NCI-H1092 treated with DMSO at 0.1 percent for 48 hours (cell line): ENCODE measurements around the gene USP17L17.
"Not testable (repeated sequence)": the region's sequence is repeated elsewhere in the genome, so short reads cannot be mapped to it uniquely, and the experiment has no call there.

ENCODE experiments used
- DNase-seq: peaks from one replicate; lab custom pipeline; 2025; lab: John Stamatoyannopoulos, UW

The USP17L17 gene, protein sequence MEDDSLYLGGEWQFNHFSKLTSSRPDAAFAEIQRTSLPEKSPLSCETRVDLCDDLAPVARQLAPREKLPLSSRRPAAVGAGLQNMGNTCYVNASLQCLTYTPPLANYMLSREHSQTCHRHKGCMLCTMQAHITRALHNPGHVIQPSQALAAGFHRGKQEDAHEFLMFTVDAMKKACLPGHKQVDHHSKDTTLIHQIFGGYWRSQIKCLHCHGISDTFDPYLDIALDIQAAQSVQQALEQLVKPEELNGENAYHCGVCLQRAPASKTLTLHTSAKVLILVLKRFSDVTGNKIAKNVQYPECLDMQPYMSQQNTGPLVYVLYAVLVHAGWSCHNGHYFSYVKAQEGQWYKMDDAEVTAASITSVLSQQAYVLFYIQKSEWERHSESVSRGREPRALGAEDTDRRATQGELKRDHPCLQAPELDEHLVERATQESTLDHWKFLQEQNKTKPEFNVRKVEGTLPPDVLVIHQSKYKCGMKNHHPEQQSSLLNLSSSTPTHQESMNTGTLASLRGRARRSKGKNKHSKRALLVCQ

DNA sequence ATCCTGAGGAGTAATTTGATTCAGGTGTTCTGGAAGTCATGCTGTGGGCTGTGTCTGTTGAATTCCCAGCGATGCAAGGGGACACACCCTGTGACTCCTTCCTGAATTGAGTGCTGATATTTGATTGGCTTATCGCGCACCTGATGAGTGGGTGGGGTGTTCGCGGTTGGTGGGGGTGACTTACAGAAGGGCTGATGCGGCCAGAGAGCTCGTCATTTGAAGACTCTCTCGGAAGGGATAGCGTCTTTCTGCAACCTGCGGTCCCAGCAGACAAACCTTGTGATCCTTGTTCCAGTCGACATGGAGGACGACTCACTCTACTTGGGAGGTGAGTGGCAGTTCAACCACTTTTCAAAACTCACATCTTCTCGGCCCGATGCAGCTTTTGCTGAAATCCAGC, at the start of gene USP17L17:
Gene USP17L17, plus strand, starts transcription at position 301 of the 400 bp plus-strand sequence. Its CDS starts 0 bp downstream, at position 301.
- not testable (repeated sequence) for DNase-seq

DNA sequence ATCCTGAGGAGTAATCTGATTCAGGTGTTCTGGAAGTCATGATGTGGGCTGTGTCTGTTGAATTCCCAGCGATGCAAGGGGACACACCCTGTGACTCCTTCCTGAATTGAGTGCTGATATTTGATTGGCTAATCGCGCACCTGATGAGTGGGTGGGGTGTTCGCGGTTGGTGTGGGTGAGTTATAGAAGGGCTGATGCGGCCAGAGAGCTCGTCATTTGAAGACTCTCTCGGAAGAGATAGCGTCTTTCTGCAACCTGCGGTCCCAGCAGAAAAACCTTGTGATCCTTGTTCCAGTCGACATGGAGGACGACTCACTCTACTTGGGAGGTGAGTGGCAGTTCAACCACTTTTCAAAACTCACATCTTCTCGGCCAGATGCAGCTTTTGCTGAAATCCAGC, 33.3 kb upstream of the USP17L17 start, which contains the start of gene USP17L10:
Gene USP17L10, plus strand, starts transcription at position 301 of the 400 bp plus-strand sequence. Its CDS starts 0 bp downstream, at position 301.
- not testable (repeated sequence) for DNase-seq

DNA sequence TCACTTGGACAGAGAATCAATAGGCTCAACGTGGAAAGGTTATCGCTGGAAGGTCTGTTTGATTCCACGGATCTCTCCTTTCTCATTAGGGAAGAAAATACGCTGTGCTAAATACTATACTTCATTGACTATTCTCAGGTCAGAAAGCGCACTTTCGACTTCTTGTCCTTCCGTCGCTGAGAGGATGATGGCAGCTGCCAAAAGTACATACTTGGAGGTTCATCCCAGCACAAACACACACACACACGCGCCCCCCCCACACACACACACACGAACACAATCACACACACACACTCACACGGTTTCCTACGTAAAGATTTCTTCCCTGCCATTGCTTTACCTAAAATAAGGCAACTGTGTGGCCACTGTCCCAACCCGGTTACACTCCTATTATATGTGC, 29.0 kb upstream of the USP17L17 start:
- not testable (repeated sequence) for DNase-seq

DNA sequence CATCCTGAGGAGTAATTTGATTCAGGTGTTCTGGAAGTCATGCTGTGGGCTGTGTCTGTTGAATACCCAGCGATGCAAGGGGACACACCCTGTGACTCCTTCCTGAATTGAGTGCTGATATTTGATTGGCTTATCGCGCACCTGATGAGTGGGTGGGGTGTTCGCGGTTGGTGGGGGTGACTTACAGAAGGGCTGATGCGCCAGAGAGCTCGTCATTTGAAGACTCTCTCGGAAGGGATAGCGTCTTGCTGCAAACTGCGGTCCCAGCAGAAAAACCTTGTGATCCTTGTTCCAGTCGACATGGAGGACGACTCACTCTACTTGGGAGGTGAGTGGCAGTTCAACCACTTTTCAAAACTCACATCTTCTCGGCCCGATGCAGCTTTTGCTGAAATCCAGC, 28.6 kb upstream of the USP17L17 start, which contains the start of gene USP17L11:
Gene USP17L11, plus strand, starts transcription at position 301 of the 400 bp plus-strand sequence. Its CDS starts 0 bp downstream, at position 301.
- DNase-seq: not testable (repeated sequence)

DNA sequence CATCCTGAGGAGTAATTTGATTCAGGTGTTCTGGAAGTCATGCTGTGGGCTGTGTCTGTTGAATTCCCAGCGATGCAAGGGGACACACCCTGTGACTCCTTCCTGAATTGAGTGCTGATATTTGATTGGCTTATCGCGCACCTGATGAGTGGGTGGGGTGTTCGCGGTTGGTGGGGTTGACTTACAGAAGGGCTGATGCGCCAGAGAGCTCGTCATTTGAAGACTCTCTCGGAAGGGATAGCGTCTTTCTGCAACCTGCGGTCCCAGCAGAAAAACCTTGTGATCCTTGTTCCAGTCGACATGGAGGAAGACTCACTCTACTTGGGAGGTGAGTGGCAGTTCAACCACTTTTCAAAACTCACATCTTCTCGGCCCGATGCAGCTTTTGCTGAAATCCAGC, 23.8 kb upstream of the USP17L17 start, which contains the start of gene USP17L12:
Gene USP17L12, plus strand, starts transcription at position 301 of the 400 bp plus-strand sequence. Its CDS starts 0 bp downstream, at position 301.
- DNase-seq: not testable (repeated sequence)

DNA sequence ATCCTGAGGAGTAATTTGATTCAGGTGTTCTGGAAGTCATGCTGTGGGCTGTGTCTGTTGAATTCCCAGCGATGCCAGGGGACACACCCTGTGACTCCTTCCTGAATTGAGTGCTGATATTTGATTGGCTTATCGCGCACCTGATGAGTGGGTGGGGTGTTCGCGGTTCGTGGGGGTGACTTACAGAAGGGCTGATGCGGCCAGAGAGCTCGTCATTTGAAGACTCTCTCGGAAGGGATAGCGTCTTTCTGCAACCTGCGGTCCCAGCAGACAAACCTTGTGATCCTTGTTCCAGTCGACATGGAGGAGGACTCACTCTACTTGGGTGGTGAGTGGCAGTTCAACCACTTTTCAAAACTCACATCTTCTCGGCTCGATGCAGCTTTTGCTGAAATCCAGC, 19.1 kb upstream of the USP17L17 start, which contains the start of gene USP17L13:
Gene USP17L13, plus strand, starts transcription at position 301 of the 400 bp plus-strand sequence. Its CDS starts 0 bp downstream, at position 301.
- not testable (repeated sequence) for DNase-seq

DNA sequence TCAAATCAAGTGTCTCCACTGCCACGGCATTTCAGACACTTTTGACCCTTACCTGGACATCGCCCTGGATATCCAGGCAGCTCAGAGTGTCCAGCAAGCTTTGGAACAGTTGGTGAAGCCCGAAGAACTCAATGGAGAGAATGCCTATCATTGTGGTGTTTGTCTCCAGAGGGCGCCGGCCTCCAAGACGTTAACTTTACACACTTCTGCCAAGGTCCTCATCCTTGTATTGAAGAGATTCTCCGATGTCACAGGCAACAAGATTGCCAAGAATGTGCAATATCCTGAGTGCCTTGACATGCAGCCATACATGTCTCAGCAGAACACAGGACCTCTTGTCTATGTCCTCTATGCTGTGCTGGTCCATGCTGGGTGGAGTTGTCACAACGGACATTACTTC, 13.4 kb upstream of the USP17L17 start:
- DNase-seq: not testable (repeated sequence)

DNA sequence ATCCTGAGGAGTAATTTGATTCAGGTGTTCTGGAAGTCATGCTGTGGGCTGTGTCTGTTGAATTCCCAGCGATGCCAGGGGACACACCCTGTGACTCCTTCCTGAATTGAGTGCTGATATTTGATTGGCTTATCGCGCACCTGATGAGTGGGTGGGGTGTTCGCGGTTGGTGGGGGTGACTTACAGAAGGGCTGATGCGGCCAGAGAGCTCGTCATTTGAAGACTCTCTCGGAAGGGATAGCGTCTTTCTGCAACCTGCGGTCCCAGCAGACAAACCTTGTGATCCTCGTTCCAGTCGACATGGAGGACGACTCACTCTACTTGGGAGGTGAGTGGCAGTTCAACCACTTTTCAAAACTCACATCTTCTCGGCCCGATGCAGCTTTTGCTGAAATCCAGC, 9.6 kb upstream of the USP17L17 start, which contains the start of gene USP17L15:
Gene USP17L15, plus strand, starts transcription at position 301 of the 400 bp plus-strand sequence. Its CDS starts 0 bp downstream, at position 301.
- DNase-seq: not testable (repeated sequence)

DNA sequence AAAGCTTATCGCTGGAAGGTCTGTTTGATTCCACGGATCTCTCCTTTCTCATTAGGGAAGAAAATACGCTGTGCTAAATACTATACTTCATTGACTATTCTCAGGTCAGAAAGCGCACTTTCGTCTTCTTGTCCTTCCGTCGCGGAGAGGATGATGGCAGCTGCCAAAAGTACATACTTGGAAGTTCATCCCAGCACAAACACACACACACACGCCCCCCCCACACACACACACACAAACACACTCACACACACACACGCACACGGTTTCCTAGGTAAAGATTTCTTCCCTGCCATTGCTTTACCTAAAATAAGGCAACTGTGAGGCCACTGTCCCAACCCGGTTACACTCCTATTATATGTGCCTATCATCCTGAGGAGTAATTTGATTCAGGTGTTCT, 5.2 kb upstream of the USP17L17 start:
- DNase-seq: not testable (repeated sequence)

DNA sequence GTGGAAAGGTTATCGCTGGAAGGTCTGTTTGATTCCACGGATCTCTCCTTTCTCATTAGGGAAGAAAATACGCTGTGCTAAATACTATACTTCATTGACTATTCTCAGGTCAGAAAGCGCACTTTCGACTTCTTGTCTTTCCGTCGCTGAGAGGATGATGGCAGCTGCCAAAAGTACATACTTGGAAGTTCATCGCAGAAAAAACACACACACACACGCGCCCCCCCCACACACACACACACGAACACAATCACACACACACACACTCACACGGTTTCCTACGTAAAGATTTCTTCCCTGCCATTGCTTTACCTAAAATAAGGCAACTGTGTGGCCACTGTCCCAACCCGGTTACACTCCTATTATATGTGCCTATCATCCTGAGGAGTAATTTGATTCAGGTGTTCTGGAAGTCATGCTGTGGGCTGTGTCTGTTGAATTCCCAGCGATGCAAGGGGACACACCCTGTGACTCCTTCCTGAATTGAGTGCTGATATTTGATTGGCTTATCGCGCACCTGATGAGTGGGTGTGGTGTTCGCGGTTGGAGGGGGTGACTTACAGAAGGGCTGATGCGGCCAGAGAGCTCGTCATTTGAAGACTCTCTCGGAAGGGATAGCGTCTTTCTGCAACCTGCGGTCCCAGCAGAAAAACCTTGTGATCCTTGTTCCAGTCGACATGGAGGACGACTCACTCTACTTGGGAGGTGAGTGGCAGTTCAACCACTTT, 4.4 kb downstream of the USP17L17 start, which contains the start of gene USP17L18:
Gene USP17L18, plus strand, starts transcription at position 678 of the 728 bp plus-strand sequence. Its CDS starts 0 bp downstream, at position 678.
- not testable (repeated sequence) for DNase-seq

DNA sequence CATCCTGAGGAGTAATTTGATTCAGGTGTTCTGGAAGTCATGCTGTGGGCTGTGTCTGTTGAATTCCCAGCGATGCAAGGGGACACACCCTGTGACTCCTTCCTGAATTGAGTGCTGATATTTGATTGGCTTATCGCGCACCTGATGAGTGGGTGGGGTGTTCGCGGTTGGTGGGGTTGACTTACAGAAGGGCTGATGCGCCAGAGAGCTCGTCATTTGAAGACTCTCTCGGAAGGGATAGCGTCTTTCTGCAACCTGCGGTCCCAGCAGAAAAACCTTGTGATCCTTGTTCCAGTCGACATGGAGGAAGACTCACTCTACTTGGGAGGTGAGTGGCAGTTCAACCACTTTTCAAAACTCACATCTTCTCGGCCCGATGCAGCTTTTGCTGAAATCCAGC, 9.4 kb downstream of the USP17L17 start, which contains the start of gene USP17L19:
Gene USP17L19, plus strand, starts transcription at position 301 of the 400 bp plus-strand sequence. Its CDS starts 0 bp downstream, at position 301.
- not testable (repeated sequence) for DNase-seq

DNA sequence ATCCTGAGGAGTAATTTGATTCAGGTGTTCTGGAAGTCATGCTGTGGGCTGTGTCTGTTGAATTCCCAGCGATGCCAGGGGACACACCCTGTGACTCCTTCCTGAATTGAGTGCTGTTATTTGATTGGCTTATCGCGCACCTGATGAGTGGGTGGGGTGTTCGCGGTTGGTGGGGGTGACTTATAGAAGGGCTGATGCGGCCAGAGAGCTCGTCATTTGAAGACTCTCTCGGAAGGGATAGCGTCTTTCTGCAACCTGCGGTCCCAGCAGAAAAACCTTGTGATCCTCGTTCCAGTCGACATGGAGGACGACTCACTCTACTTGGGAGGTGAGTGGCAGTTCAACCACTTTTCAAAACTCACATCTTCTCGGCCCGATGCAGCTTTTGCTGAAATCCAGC, 14.1 kb downstream of the USP17L17 start, which contains the start of gene USP17L20:
Gene USP17L20, plus strand, starts transcription at position 301 of the 400 bp plus-strand sequence. Its CDS starts 0 bp downstream, at position 301.
- not testable (repeated sequence) for DNase-seq

DNA sequence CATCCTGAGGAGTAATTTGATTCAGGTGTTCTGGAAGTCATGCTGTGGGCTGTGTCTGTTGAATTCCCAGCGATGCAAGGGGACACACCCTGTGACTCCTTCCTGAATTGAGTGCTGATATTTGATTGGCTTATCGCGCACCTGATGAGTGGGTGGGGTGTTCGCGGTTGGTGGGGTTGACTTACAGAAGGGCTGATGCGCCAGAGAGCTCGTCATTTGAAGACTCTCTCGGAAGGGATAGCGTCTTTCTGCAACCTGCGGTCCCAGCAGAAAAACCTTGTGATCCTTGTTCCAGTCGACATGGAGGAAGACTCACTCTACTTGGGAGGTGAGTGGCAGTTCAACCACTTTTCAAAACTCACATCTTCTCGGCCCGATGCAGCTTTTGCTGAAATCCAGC, 18.9 kb downstream of the USP17L17 start, which contains the start of gene USP17L21:
Gene USP17L21, plus strand, starts transcription at position 301 of the 400 bp plus-strand sequence. Its CDS starts 0 bp downstream, at position 301.
- not testable (repeated sequence) for DNase-seq

DNA sequence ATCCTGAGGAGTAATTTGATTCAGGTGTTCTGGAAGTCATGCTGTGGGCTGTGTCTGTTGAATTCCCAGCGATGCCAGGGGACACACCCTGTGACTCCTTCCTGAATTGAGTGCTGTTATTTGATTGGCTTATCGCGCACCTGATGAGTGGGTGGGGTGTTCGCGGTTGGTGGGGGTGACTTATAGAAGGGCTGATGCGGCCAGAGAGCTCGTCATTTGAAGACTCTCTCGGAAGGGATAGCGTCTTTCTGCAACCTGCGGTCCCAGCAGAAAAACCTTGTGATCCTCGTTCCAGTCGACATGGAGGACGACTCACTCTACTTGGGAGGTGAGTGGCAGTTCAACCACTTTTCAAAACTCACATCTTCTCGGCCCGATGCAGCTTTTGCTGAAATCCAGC, 23.6 kb downstream of the USP17L17 start, which contains the start of gene USP17L22:
Gene USP17L22, plus strand, starts transcription at position 301 of the 400 bp plus-strand sequence. Its CDS starts 0 bp downstream, at position 301.
- DNase-seq: not testable (repeated sequence)

DNA sequence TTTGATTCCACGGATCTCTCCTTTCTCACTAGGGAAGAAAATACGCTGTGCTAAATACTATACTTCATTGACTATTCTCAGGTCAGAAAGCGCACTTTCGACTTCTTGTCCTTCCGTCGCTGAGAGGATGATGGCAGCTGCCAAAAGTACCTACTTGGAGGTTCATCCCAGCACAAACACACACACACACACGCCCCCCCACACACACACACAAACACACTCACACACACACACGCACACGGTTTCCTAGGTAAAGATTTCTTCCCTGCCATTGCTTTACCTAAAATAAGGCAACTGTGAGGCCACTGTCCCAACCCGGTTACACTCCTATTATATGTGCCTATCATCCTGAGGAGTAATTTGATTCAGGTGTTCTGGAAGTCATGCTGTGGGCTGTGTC, 28.0 kb downstream of the USP17L17 start:
- DNase-seq: not testable (repeated sequence)
